K562 (cell line): ENCODE results near the gene NF1. TPM values are rescaled to one million over a fixed set of nuclear protein-coding genes. Genes with fewer than 3 reads are reported as not detected.

Experiments
- ATAC-seq: fragments of 200-7000 bp; cut with Tn5 transposase; 3 replicates; pipeline ENCODE4 v1.9.1; 2020; ENCODE audit warnings: moderate library complexity
- BruUV-seq: library from RNA; stranded (reverse); fragments of 400-500 nt; replicated peaks from 2 replicates; lab custom pipeline; 2021; lab: Mats Ljungman, UMichigan
- CTCF ChIA-PET: fragments of 300-600 bp; formaldehyde crosslinking; extraction: SDS; loops from one replicate; lab custom pipeline; 2021; ENCODE audit warnings: low intra/inter-chr PET ratio; lab: Yijun Ruan, JAX
- POLR2A ChIA-PET: fragments of 300-600, 350-650 bp; sonication (Branson Sonifier 250); formaldehyde crosslinking; extraction: SDS; loops from one replicate; lab custom pipeline; 2021; ENCODE audit warnings: antibody characterized with exemption, inconsistent platforms; lab: Yijun Ruan, JAX
- DNase-seq, 4 experiments: peaks; one replicate each; pipeline versions ENCODE4 v3.0.0 to v3.0.0-alpha.2; 2011 to 2018; ENCODE audit warnings: low spot score in 3 of 4, mixed read lengths in 3 of 4; ENCODE audit errors: extremely low read depth in 1 of 4
- FAIRE-seq: peaks from 2 replicates; lab custom pipeline; 2011; peaks lifted over from hg19 to GRCh38; lab: Jason Lieb, UNC
- H2AFZ ChIP-seq: 2 replicates; pipeline ENCODE4 v1.6.0; 2011; ENCODE audit warnings: low read depth, low read length, control low read depth, inconsistent platforms
- H3K27ac ChIP-seq: fragments of 200-600 bp; 3 replicates; pipeline ENCODE4 v1.8.0; 2011; ENCODE audit warnings: low read depth, mild to moderate bottlenecking, control low read depth, inconsistent platforms, low read length, moderate library complexity, mixed read lengths; ENCODE audit errors: extremely low read depth
- H3K27me3 ChIP-seq, 2 experiments: fragments of 300-600 bp in 1 of 2; 2 replicates in 1 of 2; 3 replicates in 1 of 2; pipeline versions ENCODE4 v1.6.0 to v1.8.0; 2011; ENCODE audit warnings: inconsistent platforms in 2 of 2, low read length in 2 of 2, mild to moderate bottlenecking in 1 of 2, mixed read lengths in 1 of 2, moderate library complexity in 1 of 2; ENCODE audit not compliant: control insufficient read depth in 2 of 2, insufficient read depth in 2 of 2
- H3K36me3 ChIP-seq: fragments of 300-600 bp; 3 replicates; pipeline ENCODE4 v1.8.0; 2011; ENCODE audit warnings: mild to moderate bottlenecking, low read length, inconsistent platforms; ENCODE audit not compliant: control insufficient read depth, insufficient read depth
- H3K4me1 ChIP-seq, 2 experiments: fragments of 200-600 bp in 1 of 2; replicated peaks in 1 of 2; 2 replicates in 1 of 2; 3 replicates in 1 of 2; pipeline versions ENCODE4 v1.5.1 to v1.8.0; 2011; ENCODE audit warnings: inconsistent platforms in 2 of 2, low read length in 2 of 2, mild to moderate bottlenecking in 1 of 2, mixed read lengths in 1 of 2, moderate library complexity in 1 of 2; ENCODE audit not compliant: control insufficient read depth in 2 of 2, insufficient read depth in 2 of 2
- H3K4me2 ChIP-seq: 2 replicates; pipeline ENCODE4 v1.6.1; 2011; ENCODE audit warnings: low read length, control low read depth, inconsistent platforms, mixed read lengths; ENCODE audit not compliant: insufficient read depth
- H3K4me3 ChIP-seq: fragments of 200-600 bp; sonication (generic), shearing (Covaris generic); 2 replicates; pipeline ENCODE4 v1.5.1; 2016; ENCODE audit warnings: control low read depth, inconsistent platforms
- H3K79me2 ChIP-seq: fragments of 200-600 bp; 3 replicates; pipeline ENCODE4 v1.8.0; 2011; ENCODE audit warnings: low read length, inconsistent platforms; ENCODE audit not compliant: control insufficient read depth, insufficient read depth
- H3K9ac ChIP-seq, 2 experiments: 2 replicates each; pipeline versions ENCODE4 v1.6.0 to v1.6.1; 2011; ENCODE audit warnings: low read depth in 2 of 2, low read length in 2 of 2, control low read depth in 1 of 2, inconsistent platforms in 1 of 2, mild to moderate bottlenecking in 1 of 2, mixed read lengths in 1 of 2; ENCODE audit not compliant: insufficient read depth in 1 of 2
- H3K9me1 ChIP-seq: one replicate; pipeline ENCODE4 v1.6.0; 2011; ENCODE audit warnings: inconsistent platforms, mild to moderate bottlenecking, low read length, moderate library complexity; ENCODE audit not compliant: control insufficient read depth, insufficient read depth
- H3K9me3 ChIP-seq: replicated peaks from 2 replicates; pipeline ENCODE4 v1.5.1; 2011; ENCODE audit warnings: low read depth, low read length, inconsistent platforms; ENCODE audit not compliant: control insufficient read depth, insufficient read depth
- H4K20me1 ChIP-seq: replicated peaks from 2 replicates; pipeline ENCODE4 v1.6.1; 2011; ENCODE audit warnings: low read length, inconsistent platforms, mixed read lengths; ENCODE audit not compliant: control insufficient read depth, insufficient read depth
- ASH1L ChIP-seq: fragments of 450-650 bp; IDR thresholded peaks from 2 replicates; pipeline ENCODE4 v1.6.1; 2018; ENCODE audit warnings: borderline replicate concordance, mild to moderate bottlenecking, low read depth; ENCODE audit not compliant: partially characterized antibody
- CREM ChIP-seq: IDR thresholded peaks from 2 replicates; pipeline ENCODE4 v1.6.1; 2014; ENCODE audit warnings: antibody characterized with exemption, low read depth
- EHMT2 ChIP-seq: fragments of 450-650 bp; IDR thresholded peaks from 2 replicates; pipeline ENCODE4 v1.6.1; 2018; ENCODE audit warnings: antibody characterized with exemption
- MIER1 ChIP-seq: fragments of 450-650 bp; IDR thresholded peaks from 2 replicates; pipeline ENCODE4 v1.6.1; 2016; ENCODE audit warnings: antibody characterized with exemption, mild to moderate bottlenecking, low read depth
- PRMT5 ChIP-seq: sonication (generic); formaldehyde crosslinking; IDR thresholded peaks from 2 replicates; pipeline ENCODE4 v1.5.0; 2020; ENCODE audit warnings: missing genetic modification reagents
- RCOR1 ChIP-seq, 2 experiments: IDR thresholded peaks; 2 replicates each; pipeline ENCODE4 v1.6.1; 2012; ENCODE audit warnings: low read depth in 2 of 2, low read length in 2 of 2, borderline replicate concordance in 1 of 2, improper control_type of control experiment in 1 of 2
- TFAM ChIP-seq: fragments of 250-450 bp; sonication (Bioruptor Pico); conservative IDR thresholded peaks from 2 replicates; pipeline ENCODE4 v1.5.0; 2021; ENCODE audit warnings: mild to moderate bottlenecking, moderate library complexity
- ZNF174 ChIP-seq: fragments of 250-450 bp; sonication (Bioruptor Pico); IDR thresholded peaks from 2 replicates; pipeline ENCODE4 v1.4.0; 2020; ENCODE audit warnings: mild to moderate bottlenecking
- WGBS: fragments of 100-300 bp; shearing (Covaris generic); methylation state at CpG from one replicate; pipeline ENCODE4 v1.1.6; 2016; ENCODE audit warnings: low coverage, mixed read lengths; ENCODE audit not compliant: insufficient coverage; ENCODE audit errors: missing lambda C conversion rate; 5-methylcytosine and 5-hydroxymethylcytosine counted together
- in situ Hi-C: fragments of 300-500 bp; cut with MboI; formaldehyde crosslinking; loops from 4 replicates; pipeline ENCODE4 v1.15.0; 2018; ENCODE audit warnings: inconsistent platforms, mixed read lengths
- intact Hi-C: fragments of 100-400 bp; cut with micrococcal nuclease; formaldehyde crosslinking; loops from 2 replicates; pipeline ENCODE4 v1.14.2; 2022
- polyA plus RNA-seq, 8 experiments: library from polyadenylated mRNA; depleted of rRNA in 4 of 8; stranded (reverse) in 5 of 8; unstranded in 3 of 8; fragments of >200 nt; fragmentation: Nextera tagmentation in 2 of 8; fragmentation: Illumina TruSeq in 1 of 8; extraction: Ambion mirVana in 2 of 8; extraction: Trizol in 1 of 8; gene quantifications; 2 replicates each; pipeline versions ENCODE4 v1.2.1 to v1.2.3, GENCODE V29; 2011 to 2014; ENCODE audit warnings: inconsistent platforms in 1 of 8, missing spikeins in 1 of 8
- total RNA-seq, 7 experiments: library from RNA; depleted of rRNA in 6 of 7; stranded (reverse); fragments of >200 nt in 6 of 7; fragmentation: Illumina TruSeq in 2 of 7; extraction: Trizol in 2 of 7; gene quantifications; 2 replicates each; pipeline versions ENCODE4 v1.2.1 to v1.2.3, GENCODE V29; 2011 to 2021; ENCODE audit warnings: low replicate concordance in 1 of 7
- TF ChIP-seq, protein P1 (sequence below), 2 experiments: fragments of 450-650 bp; formaldehyde crosslinking in 1 of 2; IDR thresholded peaks; 2 replicates each; pipeline versions ENCODE4 v1.4.0 to v1.6.1; 2014 to 2020; ENCODE audit warnings: mild to moderate bottlenecking in 2 of 2, borderline replicate concordance in 1 of 2, low read depth in 1 of 2
- TF ChIP-seq, protein P2 (sequence below), 2 experiments: fragments of 450-650 bp; IDR thresholded peaks; 2 replicates each; pipeline ENCODE4 v1.6.1; 2018; ENCODE audit warnings: mild to moderate bottlenecking in 2 of 2, low read depth in 1 of 2; ENCODE audit not compliant: partially characterized antibody in 2 of 2

NF1 gene
- total and polyA plus RNA-seq, 9 of the 15 experiments (the other 6 are each of a cell fraction or from before 2014, with no cell fraction given): 3.4 to 41.9 (median 24.3) TPM

GRCh38 chr17:31394544-31394943, 299.8 kb downstream of the NF1 start:
- intact Hi-C loops (no loop called here), in situ Hi-C loops (no loop called here)
- H3K4me1 ChIP-seq: peaks cover 0 to 21% of the 10 kb centered on the region in 2 experiments; a peak in 3 of 5 replicates
- H3K4me3 ChIP-seq: no peak overlapping the region
- whole genome bisulfite sequencing: 5% methylated on average over 9 of the region's 11 CpGs
- H3K79me2 ChIP-seq: no peaks in the 10 kb centered on the region
- peaks cover 34 to 46% of the 10 kb centered on the region in 2 experiments for H3K27me3 ChIP-seq
- CTCF ChIA-PET: no interaction called here
- no peaks in the 10 kb centered on the region for H3K36me3 ChIP-seq
- FAIRE-seq: no peak
- H3K9ac ChIP-seq: no peak overlapping the region
- peak; percentile 78 for ATAC-seq
- POLR2A ChIA-PET: no interaction called here
- no peak overlapping the region for H2AFZ ChIP-seq
- BruUV-seq: no TSS peak
- H4K20me1 ChIP-seq: peaks cover 5% of the 10 kb centered on the region
- no peaks in the 10 kb centered on the region for H3K9me3 ChIP-seq
- H3K27ac ChIP-seq: no peak overlapping the region
- no peak overlapping the region for H3K4me2 ChIP-seq
- DNase-seq: peak; percentile 65 to 75 (median 73)
- H3K9me1 ChIP-seq: no peaks in the 10 kb centered on the region
- TF ChIP-seq, protein P1, sequence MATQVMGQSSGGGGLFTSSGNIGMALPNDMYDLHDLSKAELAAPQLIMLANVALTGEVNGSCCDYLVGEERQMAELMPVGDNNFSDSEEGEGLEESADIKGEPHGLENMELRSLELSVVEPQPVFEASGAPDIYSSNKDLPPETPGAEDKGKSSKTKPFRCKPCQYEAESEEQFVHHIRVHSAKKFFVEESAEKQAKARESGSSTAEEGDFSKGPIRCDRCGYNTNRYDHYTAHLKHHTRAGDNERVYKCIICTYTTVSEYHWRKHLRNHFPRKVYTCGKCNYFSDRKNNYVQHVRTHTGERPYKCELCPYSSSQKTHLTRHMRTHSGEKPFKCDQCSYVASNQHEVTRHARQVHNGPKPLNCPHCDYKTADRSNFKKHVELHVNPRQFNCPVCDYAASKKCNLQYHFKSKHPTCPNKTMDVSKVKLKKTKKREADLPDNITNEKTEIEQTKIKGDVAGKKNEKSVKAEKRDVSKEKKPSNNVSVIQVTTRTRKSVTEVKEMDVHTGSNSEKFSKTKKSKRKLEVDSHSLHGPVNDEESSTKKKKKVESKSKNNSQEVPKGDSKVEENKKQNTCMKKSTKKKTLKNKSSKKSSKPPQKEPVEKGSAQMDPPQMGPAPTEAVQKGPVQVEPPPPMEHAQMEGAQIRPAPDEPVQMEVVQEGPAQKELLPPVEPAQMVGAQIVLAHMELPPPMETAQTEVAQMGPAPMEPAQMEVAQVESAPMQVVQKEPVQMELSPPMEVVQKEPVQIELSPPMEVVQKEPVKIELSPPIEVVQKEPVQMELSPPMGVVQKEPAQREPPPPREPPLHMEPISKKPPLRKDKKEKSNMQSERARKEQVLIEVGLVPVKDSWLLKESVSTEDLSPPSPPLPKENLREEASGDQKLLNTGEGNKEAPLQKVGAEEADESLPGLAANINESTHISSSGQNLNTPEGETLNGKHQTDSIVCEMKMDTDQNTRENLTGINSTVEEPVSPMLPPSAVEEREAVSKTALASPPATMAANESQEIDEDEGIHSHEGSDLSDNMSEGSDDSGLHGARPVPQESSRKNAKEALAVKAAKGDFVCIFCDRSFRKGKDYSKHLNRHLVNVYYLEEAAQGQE (IDR thresholded peaks at IDR 0.05; ENCODE audit: borderline replicate concordance): peak; percentile 99
- TF ChIP-seq, protein P1 (CRISPR knock-in tag; IDR thresholded peaks at IDR 0.05; ENCODE audit: low read depth): peak; percentile 93
- TF ChIP-seq TFAM (CRISPR knock-in tag): no peak
- peak; percentile 16; the same call in 1 of the 2 replicates for TF ChIP-seq CREM
- no peak for TF ChIP-seq ZNF174 (CRISPR knock-in tag)
- TF ChIP-seq ASH1L: no peak
- TF ChIP-seq EHMT2: peak; percentile 96
- peak in 1 of 2 experiments; percentile 22; a peak in 1 of 4 replicates for TF ChIP-seq RCOR1 (IDR thresholded peaks at IDR 0.05; ENCODE audit: borderline replicate concordance in 1 of 2, low read depth in 2 of 2, low read length in 2 of 2)
- peak; percentile 88 for TF ChIP-seq PRMT5 (CRISPR knock-in tag)
- TF ChIP-seq MIER1: peak; percentile 93
- TF ChIP-seq, protein P2, sequence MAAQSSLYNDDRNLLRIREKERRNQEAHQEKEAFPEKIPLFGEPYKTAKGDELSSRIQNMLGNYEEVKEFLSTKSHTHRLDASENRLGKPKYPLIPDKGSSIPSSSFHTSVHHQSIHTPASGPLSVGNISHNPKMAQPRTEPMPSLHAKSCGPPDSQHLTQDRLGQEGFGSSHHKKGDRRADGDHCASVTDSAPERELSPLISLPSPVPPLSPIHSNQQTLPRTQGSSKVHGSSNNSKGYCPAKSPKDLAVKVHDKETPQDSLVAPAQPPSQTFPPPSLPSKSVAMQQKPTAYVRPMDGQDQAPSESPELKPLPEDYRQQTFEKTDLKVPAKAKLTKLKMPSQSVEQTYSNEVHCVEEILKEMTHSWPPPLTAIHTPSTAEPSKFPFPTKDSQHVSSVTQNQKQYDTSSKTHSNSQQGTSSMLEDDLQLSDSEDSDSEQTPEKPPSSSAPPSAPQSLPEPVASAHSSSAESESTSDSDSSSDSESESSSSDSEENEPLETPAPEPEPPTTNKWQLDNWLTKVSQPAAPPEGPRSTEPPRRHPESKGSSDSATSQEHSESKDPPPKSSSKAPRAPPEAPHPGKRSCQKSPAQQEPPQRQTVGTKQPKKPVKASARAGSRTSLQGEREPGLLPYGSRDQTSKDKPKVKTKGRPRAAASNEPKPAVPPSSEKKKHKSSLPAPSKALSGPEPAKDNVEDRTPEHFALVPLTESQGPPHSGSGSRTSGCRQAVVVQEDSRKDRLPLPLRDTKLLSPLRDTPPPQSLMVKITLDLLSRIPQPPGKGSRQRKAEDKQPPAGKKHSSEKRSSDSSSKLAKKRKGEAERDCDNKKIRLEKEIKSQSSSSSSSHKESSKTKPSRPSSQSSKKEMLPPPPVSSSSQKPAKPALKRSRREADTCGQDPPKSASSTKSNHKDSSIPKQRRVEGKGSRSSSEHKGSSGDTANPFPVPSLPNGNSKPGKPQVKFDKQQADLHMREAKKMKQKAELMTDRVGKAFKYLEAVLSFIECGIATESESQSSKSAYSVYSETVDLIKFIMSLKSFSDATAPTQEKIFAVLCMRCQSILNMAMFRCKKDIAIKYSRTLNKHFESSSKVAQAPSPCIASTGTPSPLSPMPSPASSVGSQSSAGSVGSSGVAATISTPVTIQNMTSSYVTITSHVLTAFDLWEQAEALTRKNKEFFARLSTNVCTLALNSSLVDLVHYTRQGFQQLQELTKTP (IDR thresholded peaks at IDR 0.05; ENCODE audit: low read depth in 1 of 2, partially characterized antibody in 2 of 2): peak in 1 of 2 experiments; percentile 85
